Activated CD4-positive, alpha-beta T cell treated with anti-CD3 and anti-CD28 coated beads, Interleukin-2, Interleukin-4, amounts not matched to agents 100 ng/mL and 50 ng/mL, durations not matched to agents 16 hours and 8 hours (primary cell): ENCODE measurements around the gene CEACAM16.
A peak's percentile ranks its signal among the peaks of the same experiment; 100 is the strongest.

ENCODE experiments used
- DNase-seq: peaks from one replicate; pipeline ENCODE4 v3.0.0-alpha.2; 2020; ENCODE audit warnings: low spot score

The CEACAM16 gene

GRCh38 chr19:44746616-44746945 lies 47.6 kb downstream of the CEACAM16 start:
- no peak for DNase-seq

- DNase-seq: peak; percentile 90
These were observed 48.2 kb downstream of the CEACAM16 start for GRCh38 chr19:44746946-44747738.

- DNase-seq: no peak
These were observed 48.9 kb downstream of the CEACAM16 start for GRCh38 chr19:44747739-44748425.

GRCh38 chr19:44748426-44749254 lies 49.7 kb downstream of the CEACAM16 start, which contains the start of gene BCL3:
BCL3 (plus strand) TSS chr19:44748708; CDS start chr19:44748791, 83 bp downstream.
- peak; percentile 73 for DNase-seq

GRCh38 chr19:44749292-44749691 lies 50.3 kb downstream of the CEACAM16 start:
- no peak for DNase-seq

GRCh38 chr19:44749994-44750393 lies 51.0 kb downstream of the CEACAM16 start:
- no peak for DNase-seq

- DNase-seq: no peak
These were observed 53.3 kb downstream of the CEACAM16 start for GRCh38 chr19:44752123-44752815.

GRCh38 chr19:44752816-44753625 lies 54.1 kb downstream of the CEACAM16 start:
- peak; percentile 97 for DNase-seq

- DNase-seq: no peak
These were observed 54.6 kb downstream of the CEACAM16 start for GRCh38 chr19:44753626-44753931.

- peak; percentile 90 for DNase-seq
These were observed 55.2 kb downstream of the CEACAM16 start for GRCh38 chr19:44753932-44754749.

- DNase-seq: no peak
These were observed 55.8 kb downstream of the CEACAM16 start for GRCh38 chr19:44754750-44755080.

- DNase-seq: no peak
These were observed 56.3 kb downstream of the CEACAM16 start for GRCh38 chr19:44755219-44755618.

- no peak for DNase-seq
These were observed 57.2 kb downstream of the CEACAM16 start for GRCh38 chr19:44756089-44756562.

- DNase-seq: no peak
These were observed 58.2 kb downstream of the CEACAM16 start for GRCh38 chr19:44757057-44757734.

GRCh38 chr19:44757735-44758505 lies 59.0 kb downstream of the CEACAM16 start:
- DNase-seq: no peak

GRCh38 chr19:44758596-44758995 lies 59.6 kb downstream of the CEACAM16 start:
- DNase-seq: no peak

- DNase-seq: no peak
These were observed 60.3 kb downstream of the CEACAM16 start for GRCh38 chr19:44759083-44759804.
